Upper lobe of left lung (tissue), 4 donors: ENCODE results near the gene RTL10.

Experiments
- EP300 ChIP-seq, 4 donors: sonication (generic); formaldehyde crosslinking; IDR thresholded peaks; one replicate each; pipeline ENCODE4 v1.5.1; 2017; ENCODE audit warnings: antibody characterized with exemption in 4 of 4, control low read depth in 2 of 4
- POLR2A ChIP-seq, 4 donors: fragments of 450-650 bp; IDR thresholded peaks; one replicate each; pipeline ENCODE4 v1.5.1; 2016 to 2017; ENCODE audit warnings: antibody characterized with exemption in 4 of 4, mild to moderate bottlenecking in 2 of 4
- POLR2AphosphoS5 ChIP-seq, 2 donors: sonication (generic); formaldehyde crosslinking; IDR thresholded peaks; one replicate each; pipeline ENCODE4 v1.5.1; 2017; ENCODE audit warnings: antibody characterized with exemption in 2 of 2
- TF ChIP-seq, protein P1 (sequence below), 6 experiments: fragments of 450-650 bp in 4 of 6; fragments of 200-600 bp in 2 of 6; sonication (generic) in 2 of 6; IDR thresholded peaks; one replicate each; pipeline ENCODE4 v1.5.1; 2016 to 2019; ENCODE audit warnings: antibody characterized with exemption in 6 of 6

DNA sequence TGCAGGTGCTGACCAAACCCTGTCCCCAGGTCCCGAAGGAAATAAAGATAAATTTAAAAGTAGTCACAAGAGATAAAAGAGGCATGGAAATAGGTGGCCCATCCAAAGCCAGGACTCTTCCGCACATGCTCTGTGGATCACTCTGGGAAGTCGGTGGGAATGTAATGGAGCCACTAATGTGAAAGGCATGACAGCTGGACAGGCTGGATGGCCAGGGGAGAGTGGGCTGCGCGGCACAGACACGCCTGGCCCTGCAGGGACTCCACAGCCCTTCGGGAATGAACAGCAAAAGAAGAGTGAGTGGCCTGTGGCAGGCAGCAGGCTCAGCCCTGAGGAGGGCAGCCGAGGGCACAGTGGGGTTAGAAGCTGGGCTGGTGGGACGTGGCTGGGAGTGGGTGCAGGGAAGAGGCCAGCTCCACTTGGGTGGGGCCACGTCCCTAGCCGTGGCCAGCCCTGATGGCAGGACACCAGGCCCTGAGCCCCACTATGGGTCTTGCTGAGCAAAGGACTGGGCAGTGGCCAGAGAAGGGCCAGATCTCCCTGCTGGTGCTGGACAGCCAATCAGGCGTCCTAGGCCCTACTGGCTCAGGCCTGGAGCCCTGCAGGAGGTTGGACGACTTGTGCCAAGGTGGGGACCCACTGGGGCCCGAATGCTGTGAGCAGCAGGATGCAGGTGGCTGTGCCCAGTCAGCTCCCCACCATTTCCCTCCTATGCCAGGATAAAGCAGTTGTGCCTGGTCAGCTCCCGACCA, 31.3 kb upstream of the RTL10 start:
- TF ChIP-seq POLR2AphosphoS5 (IDR thresholded peaks at IDR 0.05) (no peak), EP300 (IDR thresholded peaks at IDR 0.05) (no peak), POLR2A (IDR thresholded peaks at IDR 0.05) (no peak)
- TF ChIP-seq, protein P1, sequence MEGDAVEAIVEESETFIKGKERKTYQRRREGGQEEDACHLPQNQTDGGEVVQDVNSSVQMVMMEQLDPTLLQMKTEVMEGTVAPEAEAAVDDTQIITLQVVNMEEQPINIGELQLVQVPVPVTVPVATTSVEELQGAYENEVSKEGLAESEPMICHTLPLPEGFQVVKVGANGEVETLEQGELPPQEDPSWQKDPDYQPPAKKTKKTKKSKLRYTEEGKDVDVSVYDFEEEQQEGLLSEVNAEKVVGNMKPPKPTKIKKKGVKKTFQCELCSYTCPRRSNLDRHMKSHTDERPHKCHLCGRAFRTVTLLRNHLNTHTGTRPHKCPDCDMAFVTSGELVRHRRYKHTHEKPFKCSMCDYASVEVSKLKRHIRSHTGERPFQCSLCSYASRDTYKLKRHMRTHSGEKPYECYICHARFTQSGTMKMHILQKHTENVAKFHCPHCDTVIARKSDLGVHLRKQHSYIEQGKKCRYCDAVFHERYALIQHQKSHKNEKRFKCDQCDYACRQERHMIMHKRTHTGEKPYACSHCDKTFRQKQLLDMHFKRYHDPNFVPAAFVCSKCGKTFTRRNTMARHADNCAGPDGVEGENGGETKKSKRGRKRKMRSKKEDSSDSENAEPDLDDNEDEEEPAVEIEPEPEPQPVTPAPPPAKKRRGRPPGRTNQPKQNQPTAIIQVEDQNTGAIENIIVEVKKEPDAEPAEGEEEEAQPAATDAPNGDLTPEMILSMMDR (IDR thresholded peaks at IDR 0.05): no peak
